Neural cell (in vitro differentiated cells): Measurements from ENCODE around the gene APLF. TPM values are rescaled to one million over a fixed set of nuclear protein-coding genes. Genes with fewer than 3 reads are reported as not detected.

Experiments
- H2AFZ ChIP-seq: fragments of 200-600, 300-800 bp; sonication (generic), shearing (Covaris generic); 2 replicates; pipeline ENCODE4 v1.6.0; 2014; ENCODE audit warnings: low read depth, mild to moderate bottlenecking, antibody characterized with exemption, low read length, moderate library complexity
- H3F3A ChIP-seq: fragments of 200-600 bp; shearing (Covaris generic); 2 replicates; pipeline ENCODE4 v1.6.1; 2016; ENCODE audit warnings: mild to moderate bottlenecking, moderate library complexity, mixed read lengths, antibody characterized with exemption, low read length; ENCODE audit not compliant: insufficient read depth, poor library complexity, severe bottlenecking
- H3K27ac ChIP-seq: fragments of 200-600, 300-800 bp; sonication (generic), shearing (Covaris generic); 2 replicates; pipeline ENCODE4 v1.5.1; 2014; ENCODE audit warnings: mild to moderate bottlenecking, low read length, moderate library complexity
- H3K27me3 ChIP-seq: fragments of 300-800, 200-600 bp; sonication (generic), shearing (Covaris generic); 2 replicates; pipeline ENCODE4 v1.6.0; 2014; ENCODE audit warnings: mild to moderate bottlenecking, low read depth, low read length, moderate library complexity; ENCODE audit not compliant: insufficient read depth
- H3K36me3 ChIP-seq: fragments of 300-800, 200-600 bp; sonication (generic), shearing (Covaris generic); 2 replicates; pipeline ENCODE4 v1.5.1; 2014; ENCODE audit warnings: mild to moderate bottlenecking, antibody characterized with exemption, low read length, moderate library complexity; ENCODE audit not compliant: insufficient read depth
- H3K4me2 ChIP-seq: fragments of 300-800, 200-600 bp; sonication (generic), shearing (Covaris generic); 2 replicates; pipeline ENCODE4 v1.6.0; 2014; ENCODE audit warnings: mild to moderate bottlenecking, low read length
- H3K4me3 ChIP-seq: fragments of 300-800, 200-600 bp; sonication (generic), shearing (Covaris generic); 2 replicates; pipeline ENCODE4 v1.5.1; 2014; ENCODE audit warnings: mild to moderate bottlenecking, low read length, moderate library complexity
- H3K79me2 ChIP-seq: fragments of 200-600 bp; shearing (Covaris generic); replicated peaks from 2 replicates; pipeline ENCODE4 v1.6.0; 2014; ENCODE audit warnings: mild to moderate bottlenecking, low read length, moderate library complexity; ENCODE audit not compliant: insufficient read depth
- H3K9ac ChIP-seq: fragments of 300-800, 200-600 bp; sonication (generic), shearing (Covaris generic); 2 replicates; pipeline ENCODE4 v1.6.1; 2016; ENCODE audit warnings: mild to moderate bottlenecking, low read length, mixed read lengths
- H3K9me2 ChIP-seq: fragments of 200-600 bp; shearing (Covaris generic); 2 replicates; pipeline ENCODE4 v1.6.1; 2016; ENCODE audit warnings: mild to moderate bottlenecking, low read length, mixed read lengths; ENCODE audit not compliant: insufficient read depth
- H3K9me3 ChIP-seq: fragments of 200-600, 300-800 bp; sonication (generic), shearing (Covaris generic); 2 replicates; pipeline ENCODE4 v1.6.1; 2016; ENCODE audit warnings: mild to moderate bottlenecking, mixed run types, low read length, moderate library complexity, mixed read lengths
- H4K20me1 ChIP-seq: fragments of 200-600 bp; shearing (Covaris generic); 2 replicates; pipeline ENCODE4 v1.6.1; 2016; ENCODE audit warnings: mild to moderate bottlenecking, mixed run types; ENCODE audit not compliant: insufficient read depth
- EP300 ChIP-seq: fragments of 450-650 bp; conservative IDR thresholded peaks from 2 replicates; pipeline ENCODE4 v1.6.1; 2014; ENCODE audit warnings: antibody characterized with exemption, mild to moderate bottlenecking, moderate library complexity; ENCODE audit not compliant: poor library complexity, severe bottlenecking
- EZH2 ChIP-seq: fragments of 200-600, 300-800 bp; shearing (Covaris generic), sonication (generic); IDR thresholded peaks from 2 replicates; pipeline ENCODE4 v1.6.1; 2014; ENCODE audit warnings: antibody characterized with exemption, low read length, borderline replicate concordance, mild to moderate bottlenecking; ENCODE audit not compliant: insufficient read depth, poor library complexity, severe bottlenecking
- MXI1 ChIP-seq: fragments of 450-650 bp; conservative IDR thresholded peaks from 2 replicates; pipeline ENCODE4 v1.6.1; 2014; ENCODE audit warnings: antibody characterized with exemption, mild to moderate bottlenecking; ENCODE audit not compliant: poor library complexity, severe bottlenecking
- POLR2AphosphoS5 ChIP-seq: IDR thresholded peaks from 2 replicates; pipeline ENCODE4 v1.6.1; 2012
- RAD21 ChIP-seq: fragments of 450-650 bp; conservative IDR thresholded peaks from 2 replicates; pipeline ENCODE4 v1.6.1; 2014; ENCODE audit warnings: antibody characterized with exemption, mild to moderate bottlenecking, moderate library complexity
- SMC3 ChIP-seq: fragments of 450-650 bp; conservative IDR thresholded peaks from 2 replicates; pipeline ENCODE4 v1.6.1; 2014; ENCODE audit warnings: antibody characterized with exemption, mild to moderate bottlenecking, moderate library complexity; ENCODE audit not compliant: poor library complexity
- TAF1 ChIP-seq: IDR thresholded peaks from 2 replicates; pipeline ENCODE4 v1.6.1; 2012; ENCODE audit warnings: low read depth
- polyA plus RNA-seq: library from polyadenylated mRNA; depleted of rRNA; stranded (reverse); fragments of >200 nt; gene quantifications from 2 replicates; pipeline ENCODE4 v1.2.3, GENCODE V29; 2014
- TF ChIP-seq, protein P1 (sequence below): fragments of 450-650 bp; IDR thresholded peaks from 2 replicates; pipeline ENCODE4 v1.5.1; 2014; ENCODE audit warnings: antibody characterized with exemption, mild to moderate bottlenecking, moderate library complexity; ENCODE audit not compliant: poor library complexity, severe bottlenecking
- TF ChIP-seq, protein P2 (sequence below): IDR thresholded peaks from 2 replicates; pipeline ENCODE4 v1.6.1; 2012; ENCODE audit warnings: borderline replicate concordance

Gene APLF
- polyA plus RNA-seq, 1 donor from 2014 or later, result 0.45 TPM

DNA sequence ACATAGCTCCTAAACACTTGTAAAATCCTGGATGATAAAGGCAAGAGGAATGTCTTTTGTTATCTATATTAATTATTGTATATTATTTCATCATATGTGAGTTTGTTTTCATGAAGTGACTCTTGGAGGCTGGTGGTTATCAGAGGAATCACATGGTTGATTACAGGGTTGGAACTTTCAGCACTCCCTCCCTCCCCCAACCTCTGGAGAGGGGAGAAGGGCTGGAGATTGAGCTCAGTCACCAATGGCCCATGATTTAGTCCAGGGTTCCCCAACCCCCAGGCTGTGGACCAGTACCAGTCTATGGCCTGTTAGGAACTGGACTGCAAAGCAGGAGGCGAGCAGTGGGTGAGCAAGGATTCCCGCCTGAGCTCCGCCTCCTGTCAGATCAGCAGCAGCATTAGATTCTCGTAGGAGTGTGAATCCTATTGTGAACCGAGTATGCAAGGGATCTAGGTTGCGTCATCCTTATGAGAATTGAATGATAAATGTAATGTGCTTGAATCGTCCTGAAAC is 38.0 kb upstream of the APLF start (continued):
- TF ChIP-seq, protein P1, sequence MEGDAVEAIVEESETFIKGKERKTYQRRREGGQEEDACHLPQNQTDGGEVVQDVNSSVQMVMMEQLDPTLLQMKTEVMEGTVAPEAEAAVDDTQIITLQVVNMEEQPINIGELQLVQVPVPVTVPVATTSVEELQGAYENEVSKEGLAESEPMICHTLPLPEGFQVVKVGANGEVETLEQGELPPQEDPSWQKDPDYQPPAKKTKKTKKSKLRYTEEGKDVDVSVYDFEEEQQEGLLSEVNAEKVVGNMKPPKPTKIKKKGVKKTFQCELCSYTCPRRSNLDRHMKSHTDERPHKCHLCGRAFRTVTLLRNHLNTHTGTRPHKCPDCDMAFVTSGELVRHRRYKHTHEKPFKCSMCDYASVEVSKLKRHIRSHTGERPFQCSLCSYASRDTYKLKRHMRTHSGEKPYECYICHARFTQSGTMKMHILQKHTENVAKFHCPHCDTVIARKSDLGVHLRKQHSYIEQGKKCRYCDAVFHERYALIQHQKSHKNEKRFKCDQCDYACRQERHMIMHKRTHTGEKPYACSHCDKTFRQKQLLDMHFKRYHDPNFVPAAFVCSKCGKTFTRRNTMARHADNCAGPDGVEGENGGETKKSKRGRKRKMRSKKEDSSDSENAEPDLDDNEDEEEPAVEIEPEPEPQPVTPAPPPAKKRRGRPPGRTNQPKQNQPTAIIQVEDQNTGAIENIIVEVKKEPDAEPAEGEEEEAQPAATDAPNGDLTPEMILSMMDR, result no peak
- TF ChIP-seq RAD21, result no peak

DNA sequence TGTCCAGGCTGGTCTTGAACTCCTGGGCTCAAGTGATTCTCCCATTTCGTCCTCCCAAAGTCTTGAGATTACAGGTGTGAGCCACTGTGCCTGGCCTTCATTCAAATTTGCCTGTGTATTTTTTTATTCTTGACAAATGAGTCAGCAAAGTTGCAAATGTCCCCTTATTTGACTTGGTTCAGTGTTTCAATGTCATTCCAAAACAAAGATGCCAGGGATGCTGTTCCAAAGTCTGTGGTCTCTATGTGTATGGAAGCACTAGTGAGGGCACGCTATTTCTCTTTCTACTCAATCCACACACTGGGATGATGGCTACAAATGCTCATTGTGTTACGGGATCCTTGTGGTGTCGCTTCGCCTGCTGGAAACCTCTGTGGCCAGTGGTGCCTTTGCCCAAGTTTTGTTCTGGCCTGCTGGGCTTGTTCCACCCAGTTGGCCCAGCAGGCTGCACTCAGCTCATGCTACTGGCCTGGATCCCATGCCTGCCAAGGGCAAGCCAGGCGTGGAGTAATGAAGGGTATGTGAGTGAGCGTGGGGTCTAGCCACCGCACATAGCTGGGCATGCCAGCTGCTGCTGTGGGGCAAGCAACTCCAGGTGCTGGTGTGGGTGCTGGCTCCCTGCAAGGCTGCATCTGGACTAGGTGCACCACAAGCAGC is 35.9 kb upstream of the APLF start:
- no peaks in the 10 kb centered on the region for H3F3A ChIP-seq
- H4K20me1 ChIP-seq, result no peaks in the 10 kb centered on the region
- TF ChIP-seq, protein P2, sequence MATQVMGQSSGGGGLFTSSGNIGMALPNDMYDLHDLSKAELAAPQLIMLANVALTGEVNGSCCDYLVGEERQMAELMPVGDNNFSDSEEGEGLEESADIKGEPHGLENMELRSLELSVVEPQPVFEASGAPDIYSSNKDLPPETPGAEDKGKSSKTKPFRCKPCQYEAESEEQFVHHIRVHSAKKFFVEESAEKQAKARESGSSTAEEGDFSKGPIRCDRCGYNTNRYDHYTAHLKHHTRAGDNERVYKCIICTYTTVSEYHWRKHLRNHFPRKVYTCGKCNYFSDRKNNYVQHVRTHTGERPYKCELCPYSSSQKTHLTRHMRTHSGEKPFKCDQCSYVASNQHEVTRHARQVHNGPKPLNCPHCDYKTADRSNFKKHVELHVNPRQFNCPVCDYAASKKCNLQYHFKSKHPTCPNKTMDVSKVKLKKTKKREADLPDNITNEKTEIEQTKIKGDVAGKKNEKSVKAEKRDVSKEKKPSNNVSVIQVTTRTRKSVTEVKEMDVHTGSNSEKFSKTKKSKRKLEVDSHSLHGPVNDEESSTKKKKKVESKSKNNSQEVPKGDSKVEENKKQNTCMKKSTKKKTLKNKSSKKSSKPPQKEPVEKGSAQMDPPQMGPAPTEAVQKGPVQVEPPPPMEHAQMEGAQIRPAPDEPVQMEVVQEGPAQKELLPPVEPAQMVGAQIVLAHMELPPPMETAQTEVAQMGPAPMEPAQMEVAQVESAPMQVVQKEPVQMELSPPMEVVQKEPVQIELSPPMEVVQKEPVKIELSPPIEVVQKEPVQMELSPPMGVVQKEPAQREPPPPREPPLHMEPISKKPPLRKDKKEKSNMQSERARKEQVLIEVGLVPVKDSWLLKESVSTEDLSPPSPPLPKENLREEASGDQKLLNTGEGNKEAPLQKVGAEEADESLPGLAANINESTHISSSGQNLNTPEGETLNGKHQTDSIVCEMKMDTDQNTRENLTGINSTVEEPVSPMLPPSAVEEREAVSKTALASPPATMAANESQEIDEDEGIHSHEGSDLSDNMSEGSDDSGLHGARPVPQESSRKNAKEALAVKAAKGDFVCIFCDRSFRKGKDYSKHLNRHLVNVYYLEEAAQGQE, result no peak
- TF ChIP-seq EP300 (no peak), EZH2 (no peak), POLR2AphosphoS5 (no peak), MXI1 (no peak), SMC3 (no peak), TAF1 (no peak), RAD21 (no peak)
- TF ChIP-seq, protein P1, result no peak
- H3K9me3 ChIP-seq, result no peaks in the 10 kb centered on the region
- no peak overlapping the region for H3K4me2 ChIP-seq
- H3K27ac ChIP-seq, result no peak overlapping the region
- no peak overlapping the region for H2AFZ ChIP-seq
- no peak overlapping the region for H3K4me3 ChIP-seq
- no peaks in the 10 kb centered on the region for H3K79me2 ChIP-seq
- H3K27me3 ChIP-seq, result no peaks in the 10 kb centered on the region
- no peak overlapping the region for H3K9ac ChIP-seq
- H3K9me2 ChIP-seq, result no peaks in the 10 kb centered on the region
- H3K36me3 ChIP-seq, result no peaks in the 10 kb centered on the region
